Measurements from ENCODE around the gene ELFN2.
"Not testable (repeated sequence)": the region's sequence is repeated elsewhere in the genome, so short reads cannot be mapped to it uniquely, and the experiment has no call there.

The ELFN2 gene, protein sequence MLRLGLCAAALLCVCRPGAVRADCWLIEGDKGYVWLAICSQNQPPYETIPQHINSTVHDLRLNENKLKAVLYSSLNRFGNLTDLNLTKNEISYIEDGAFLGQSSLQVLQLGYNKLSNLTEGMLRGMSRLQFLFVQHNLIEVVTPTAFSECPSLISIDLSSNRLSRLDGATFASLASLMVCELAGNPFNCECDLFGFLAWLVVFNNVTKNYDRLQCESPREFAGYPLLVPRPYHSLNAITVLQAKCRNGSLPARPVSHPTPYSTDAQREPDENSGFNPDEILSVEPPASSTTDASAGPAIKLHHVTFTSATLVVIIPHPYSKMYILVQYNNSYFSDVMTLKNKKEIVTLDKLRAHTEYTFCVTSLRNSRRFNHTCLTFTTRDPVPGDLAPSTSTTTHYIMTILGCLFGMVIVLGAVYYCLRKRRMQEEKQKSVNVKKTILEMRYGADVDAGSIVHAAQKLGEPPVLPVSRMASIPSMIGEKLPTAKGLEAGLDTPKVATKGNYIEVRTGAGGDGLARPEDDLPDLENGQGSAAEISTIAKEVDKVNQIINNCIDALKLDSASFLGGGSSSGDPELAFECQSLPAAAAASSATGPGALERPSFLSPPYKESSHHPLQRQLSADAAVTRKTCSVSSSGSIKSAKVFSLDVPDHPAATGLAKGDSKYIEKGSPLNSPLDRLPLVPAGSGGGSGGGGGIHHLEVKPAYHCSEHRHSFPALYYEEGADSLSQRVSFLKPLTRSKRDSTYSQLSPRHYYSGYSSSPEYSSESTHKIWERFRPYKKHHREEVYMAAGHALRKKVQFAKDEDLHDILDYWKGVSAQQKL

GRCh38 chr22:37427135-37427710, at the start of gene ELFN2:
Gene ELFN2 (minus strand): TSS chr22:37427479. CDS start chr22:37375534, 51,945 bp downstream.
- DNase-seq (ENCODE audit: low read depth in 3 of 3): no peak

- no peak for DNase-seq (ENCODE audit: low read depth in 3 of 3)
These were observed 49.4 kb upstream of the ELFN2 start for GRCh38 chr22:37476389-37477329.

- no peak for DNase-seq (ENCODE audit: low read depth in 3 of 3)
These were observed 47.3 kb upstream of the ELFN2 start for GRCh38 chr22:37474447-37475090.

GRCh38 chr22:37473437-37473946, 46.2 kb upstream of the ELFN2 start:
- no peak for DNase-seq (ENCODE audit: low read depth in 3 of 3)

DNA sequence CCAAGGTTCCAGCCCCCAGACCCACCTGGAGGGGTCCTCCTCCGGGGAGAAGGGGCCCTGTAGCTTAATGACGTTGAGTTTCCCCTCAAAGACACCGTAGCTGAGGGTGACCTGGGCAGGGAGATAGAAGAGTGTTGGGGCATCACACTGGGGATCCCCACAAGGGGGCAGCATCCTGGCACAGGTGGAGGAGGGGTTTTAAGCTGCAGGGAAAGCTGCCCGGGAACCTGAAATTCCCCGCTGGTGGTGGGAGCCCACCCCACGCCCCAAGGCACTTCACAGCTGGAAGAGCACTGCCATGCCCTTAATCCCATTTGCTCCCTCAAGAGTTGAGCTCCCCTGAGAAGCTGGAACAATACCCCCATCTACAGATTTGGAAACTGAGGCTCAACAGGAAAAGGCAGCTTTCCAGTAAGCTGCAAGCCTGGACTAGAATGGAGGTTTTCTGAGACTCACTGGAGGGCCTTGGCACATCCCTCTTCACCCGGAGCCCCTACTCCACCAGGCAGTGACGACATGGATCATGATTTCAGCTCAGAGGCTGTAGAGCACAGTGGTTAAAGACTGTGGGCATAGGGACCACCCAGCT, 45.2 kb upstream of the ELFN2 start:
- DNase-seq (ENCODE audit: low read depth in 3 of 3): peak in 1 of 3 donors; percentile 27

- DNase-seq (ENCODE audit: low read depth in 3 of 3): no peak
These were observed 44.6 kb upstream of the ELFN2 start for GRCh38 chr22:37471727-37472417.

DNA sequence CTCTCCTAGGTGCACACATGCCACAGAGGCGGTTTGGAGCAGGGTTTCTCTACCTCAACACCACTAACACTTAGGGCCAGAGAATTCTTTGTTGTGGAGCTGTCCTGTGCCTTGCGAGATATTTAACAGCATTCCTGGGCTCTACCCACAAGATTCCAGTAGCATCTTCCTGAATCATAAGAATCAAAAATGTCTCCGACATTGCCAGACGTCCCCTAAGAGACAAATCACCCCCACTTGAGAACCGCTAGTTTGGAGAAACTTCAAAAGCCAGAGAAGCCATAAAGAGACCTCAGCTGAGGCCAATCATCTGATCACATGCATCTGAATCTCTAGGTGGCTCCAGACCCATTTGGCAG, 42.8 kb upstream of the ELFN2 start:
- no peak for DNase-seq (ENCODE audit: low read depth in 3 of 3)

GRCh38 chr22:37469416-37470086, 42.3 kb upstream of the ELFN2 start:
- DNase-seq (ENCODE audit: low read depth in 3 of 3): no peak

- DNase-seq (ENCODE audit: low read depth in 3 of 3): not testable (repeated sequence)
These were observed 41.0 kb upstream of the ELFN2 start for GRCh38 chr22:37468201-37468695.

DNA sequence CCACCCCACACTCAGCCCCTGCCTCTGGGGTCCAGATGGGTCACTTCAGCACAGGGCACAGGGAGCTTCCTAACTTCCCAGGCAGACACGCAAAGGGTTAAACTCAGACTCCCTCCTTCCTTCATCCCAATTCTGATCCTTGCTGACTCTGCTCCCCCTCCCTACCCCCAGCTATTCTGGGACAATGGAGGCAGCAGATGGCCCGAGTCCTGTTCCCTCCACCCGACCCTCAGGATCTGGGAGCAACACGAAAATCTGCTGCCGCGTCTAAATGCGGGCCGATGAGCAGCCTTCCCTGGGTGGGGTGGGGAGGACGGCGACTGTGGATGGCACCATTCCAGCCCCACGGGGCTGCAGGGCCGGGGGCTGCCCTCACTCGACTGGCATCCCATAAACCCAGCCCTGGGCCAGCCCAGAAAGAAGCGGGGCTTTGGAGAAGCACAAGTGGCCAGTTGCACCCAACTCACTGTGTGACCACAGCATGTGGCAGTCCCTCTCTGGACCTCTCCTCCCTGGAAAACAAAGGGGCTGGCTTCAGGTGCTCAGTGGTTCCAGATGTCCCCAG, 40.2 kb upstream of the ELFN2 start:
- no peak for DNase-seq (ENCODE audit: low read depth in 3 of 3)

GRCh38 chr22:37464181-37464580, 36.9 kb upstream of the ELFN2 start:
- DNase-seq (ENCODE audit: low read depth in 3 of 3): no peak

GRCh38 chr22:37462983-37463382, 35.7 kb upstream of the ELFN2 start:
- DNase-seq (ENCODE audit: low read depth in 3 of 3): no peak

GRCh38 chr22:37462436-37462835, 35.2 kb upstream of the ELFN2 start:
- DNase-seq (ENCODE audit: low read depth in 3 of 3): no peak

GRCh38 chr22:37461961-37462360, 34.7 kb upstream of the ELFN2 start:
- no peak for DNase-seq (ENCODE audit: low read depth in 3 of 3)

DNA sequence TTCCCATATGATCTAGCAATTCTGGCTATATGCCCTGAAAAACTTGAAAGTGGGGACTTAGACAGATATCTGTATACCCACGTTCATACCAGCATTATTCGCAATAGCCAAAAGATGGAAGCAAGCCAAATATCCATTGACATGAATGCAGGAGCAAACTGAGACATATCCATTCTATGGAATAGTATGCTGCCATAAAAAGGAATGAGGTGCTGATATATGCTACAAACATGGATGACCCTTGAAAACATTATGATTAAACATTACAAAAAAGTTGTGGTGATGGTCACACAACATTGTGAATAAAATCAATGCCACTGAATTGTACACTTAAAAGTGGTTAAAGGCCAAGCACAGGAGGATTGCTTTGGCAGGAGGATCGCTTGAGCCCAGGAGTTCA, 33.4 kb upstream of the ELFN2 start:
- DNase-seq (ENCODE audit: low read depth in 3 of 3): no peak

- no peak for DNase-seq (ENCODE audit: low read depth in 3 of 3)
These were observed 31.9 kb upstream of the ELFN2 start for GRCh38 chr22:37459206-37459605.

DNA sequence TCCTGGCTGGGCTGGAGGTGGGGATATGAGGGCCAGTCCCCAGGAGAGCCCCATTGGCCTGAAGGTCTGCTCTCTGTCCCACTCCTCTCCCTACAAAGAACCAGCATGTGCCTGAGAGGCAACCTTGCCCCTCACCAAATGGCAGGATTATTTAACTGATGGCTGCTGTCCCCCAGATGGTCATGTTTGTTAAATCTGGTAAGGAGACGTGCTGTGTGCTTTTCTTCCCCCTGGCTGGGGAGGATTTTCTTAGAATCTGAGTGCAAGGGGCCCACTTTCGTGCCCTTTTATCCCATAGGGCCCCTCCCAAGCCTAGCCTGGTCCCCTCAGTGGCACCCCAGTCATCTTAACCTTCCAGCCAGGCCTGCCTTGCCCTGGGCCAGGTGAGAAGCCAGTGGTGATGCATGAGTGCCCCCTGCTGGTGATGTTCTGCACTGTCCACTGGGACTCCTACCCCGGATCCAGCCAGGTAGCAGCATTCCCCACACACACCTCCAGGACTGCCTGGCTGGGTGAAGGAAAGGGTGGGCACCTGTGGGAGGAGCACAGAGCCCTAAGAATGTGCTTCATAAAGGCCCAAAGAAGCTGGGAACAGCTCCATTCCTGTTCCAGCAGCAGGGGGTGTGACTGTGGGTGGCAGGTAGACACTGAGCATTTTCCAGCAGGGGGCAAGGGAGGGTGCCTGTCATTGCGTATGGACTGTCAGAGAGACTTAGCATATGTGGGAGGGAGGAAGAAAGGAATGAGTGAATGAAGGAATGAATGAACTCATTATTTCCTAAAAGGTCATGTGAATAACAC, 30.0 kb upstream of the ELFN2 start:
- DNase-seq (ENCODE audit: low read depth in 3 of 3): peak; percentile 66 to 86 (median 80)

- DNase-seq (ENCODE audit: low read depth in 3 of 3): no peak
These were observed 29.1 kb upstream of the ELFN2 start for GRCh38 chr22:37456346-37456745.

Data from stimulated activated CD4-positive, alpha-beta T cell treated with anti-CD3 and anti-CD28 coated beads, TNF-alpha, amount 100 ng/mL, for 48 hours (primary cell).